ENCODE results near the gene DNAH11. TPM values are rescaled to one million over a fixed set of nuclear protein-coding genes. Genes with fewer than 3 reads are reported as not detected.

The DNAH11 gene
- total and polyA plus RNA-seq, 9 of the 15 experiments (the other 6 are each of a cell fraction or from before 2014, with no cell fraction given): under 0.01 TPM; not detected in 7

DNA sequence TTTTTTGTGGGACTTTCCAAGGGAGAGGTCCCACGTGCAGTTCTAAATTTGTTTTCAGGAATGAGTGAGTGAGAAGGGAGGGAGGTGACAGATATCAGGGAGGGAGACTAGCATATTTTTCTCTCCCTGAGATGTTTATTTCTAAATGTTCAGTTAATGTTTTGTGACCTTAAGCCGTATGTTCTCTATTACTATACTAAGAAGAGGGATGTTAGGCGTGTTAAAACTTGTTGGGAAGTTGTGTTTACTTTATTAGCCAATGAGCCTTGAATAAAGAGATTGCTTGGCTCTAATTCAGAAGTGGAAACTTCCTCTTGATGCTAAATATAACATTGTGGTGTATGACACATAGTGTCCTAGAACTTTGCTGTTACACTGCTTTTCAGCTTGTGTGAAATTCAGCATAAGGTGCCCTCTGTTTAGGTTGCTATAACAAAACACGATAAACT lies 37.3 kb downstream of the DNAH11 start:
- DNase-seq (ENCODE audit: extremely low read depth in 1 of 4, low spot score in 3 of 4) (no peak), FAIRE-seq (no peak), ATAC-seq (no peak)
- H3K27ac ChIP-seq (ENCODE audit: extremely low read depth, low read depth, low read length): no peak overlapping the region
- no peak overlapping the region for H3K9ac ChIP-seq (ENCODE audit: insufficient read depth in 1 of 2, low read depth in 2 of 2, low read length in 2 of 2)
- H3K9me3 ChIP-seq (replicated peaks; ENCODE audit: control insufficient read depth, insufficient read depth, low read depth, low read length): no peaks in the 10 kb centered on the region
- WGBS (ENCODE audit: insufficient coverage, low coverage, missing lambda C conversion rate): 0% methylated on average over 3 of the region's 4 CpGs
- H3K4me1 ChIP-seq (replicated peaks in 1 of 2; ENCODE audit: control insufficient read depth in 2 of 2, insufficient read depth in 2 of 2, low read length in 2 of 2): no peaks in the 10 kb centered on the region
- CTCF ChIA-PET (ENCODE audit: low intra/inter-chr PET ratio): no interaction called here
- no peak overlapping the region for H2AFZ ChIP-seq (ENCODE audit: low read depth, low read length)
- no peaks in the 10 kb centered on the region for H4K20me1 ChIP-seq (replicated peaks; ENCODE audit: control insufficient read depth, insufficient read depth, low read length)
- TF ChIP-seq, protein P1, sequence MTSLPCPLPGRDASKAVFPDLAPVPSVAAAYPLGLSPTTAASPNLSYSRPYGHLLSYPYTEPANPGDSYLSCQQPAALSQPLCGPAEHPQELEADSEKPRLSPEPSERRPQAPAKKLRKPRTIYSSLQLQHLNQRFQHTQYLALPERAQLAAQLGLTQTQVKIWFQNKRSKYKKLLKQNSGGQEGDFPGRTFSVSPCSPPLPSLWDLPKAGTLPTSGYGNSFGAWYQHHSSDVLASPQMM (CRISPR knock-in tag; IDR thresholded peaks at IDR 0.05): no peak
- TF ChIP-seq RNF2 (IDR thresholded peaks at IDR 0.05) (no peak), MYNN (IDR thresholded peaks at IDR 0.05) (no peak), MYNN (CRISPR knock-in tag; IDR thresholded peaks at IDR 0.05) (no peak)
- no peak overlapping the region for H3K4me2 ChIP-seq (ENCODE audit: insufficient read depth, low read length)
- intact Hi-C loops (cut with micrococcal nuclease) (no loop called here), in situ Hi-C loops (cut with MboI) (no loop called here)
- no peaks in the 10 kb centered on the region for H3K79me2 ChIP-seq (ENCODE audit: control insufficient read depth, insufficient read depth, low read length)
- no peaks in the 10 kb centered on the region for H3K9me1 ChIP-seq (ENCODE audit: control insufficient read depth, insufficient read depth, low read length)
- no peak overlapping the region for H3K4me3 ChIP-seq
- no peaks in the 10 kb centered on the region for H3K36me3 ChIP-seq (ENCODE audit: control insufficient read depth, insufficient read depth, low read length)
- H3K27me3 ChIP-seq (ENCODE audit: control insufficient read depth in 2 of 2, insufficient read depth in 2 of 2, low read length in 2 of 2): peaks cover 0 to under 1% of the 10 kb centered on the region in 2 experiments; a peak in 1 of 5 replicates
- no TSS peak for BruUV-seq (replicated peaks)
- POLR2A ChIA-PET: no interaction called here

DNA sequence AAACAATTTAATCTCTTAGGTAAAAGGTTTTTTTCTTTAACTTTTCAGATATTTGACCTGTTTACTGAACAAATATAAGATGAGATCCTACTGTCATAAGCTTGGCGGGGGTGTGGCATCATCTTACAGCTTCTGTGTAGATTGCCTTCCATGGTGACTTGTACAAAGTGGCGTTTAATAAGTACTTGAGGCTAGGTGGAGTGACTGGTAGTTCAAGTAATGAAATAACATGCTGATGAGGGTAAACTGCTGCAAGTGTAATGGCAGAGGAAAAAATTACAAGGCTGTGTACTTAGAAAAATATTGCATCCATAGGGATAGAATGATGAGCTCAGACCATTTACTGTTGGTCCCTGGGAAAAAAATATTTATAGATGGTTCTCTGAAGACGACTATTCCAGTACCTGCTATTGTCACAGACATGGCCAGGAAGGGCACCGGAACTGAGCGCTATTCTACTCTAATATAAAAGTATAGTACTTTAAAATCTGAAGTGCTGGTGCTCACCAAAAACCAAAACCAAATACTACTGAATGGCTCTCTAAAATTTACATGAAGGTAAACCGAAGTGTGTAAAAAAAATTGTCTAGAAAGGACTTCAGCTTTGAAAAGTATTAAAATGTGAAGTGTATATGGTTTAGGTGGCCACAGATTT lies 42.4 kb downstream of the DNAH11 start:
- no peak overlapping the region for H3K4me2 ChIP-seq (ENCODE audit: insufficient read depth, low read length)
- ChIA-PET POLR2A (no interaction called here), CTCF (ENCODE audit: low intra/inter-chr PET ratio) (no interaction called here)
- H3K4me3 ChIP-seq: no peak overlapping the region
- H3K79me2 ChIP-seq (ENCODE audit: control insufficient read depth, insufficient read depth, low read length): no peaks in the 10 kb centered on the region
- no peaks in the 10 kb centered on the region for H3K9me3 ChIP-seq (replicated peaks; ENCODE audit: control insufficient read depth, insufficient read depth, low read depth, low read length)
- WGBS (ENCODE audit: insufficient coverage, low coverage, missing lambda C conversion rate): 0% methylated on average over 6 of the region's 6 CpGs
- no peak for FAIRE-seq
- no peak overlapping the region for H3K27ac ChIP-seq (ENCODE audit: extremely low read depth, low read depth, low read length)
- ATAC-seq: no peak
- H3K27me3 ChIP-seq (ENCODE audit: control insufficient read depth in 2 of 2, insufficient read depth in 2 of 2, low read length in 2 of 2): no peaks in the 10 kb centered on the region; a peak in 1 of 5 replicates
- no TSS peak for BruUV-seq (replicated peaks)
- in situ Hi-C loops (cut with MboI): no loop called here
- H2AFZ ChIP-seq (ENCODE audit: low read depth, low read length): no peak overlapping the region
- intact Hi-C loops (cut with micrococcal nuclease): no loop called here
- H3K9ac ChIP-seq (ENCODE audit: insufficient read depth in 1 of 2, low read depth in 2 of 2, low read length in 2 of 2): no peak overlapping the region
- H3K36me3 ChIP-seq (ENCODE audit: control insufficient read depth, insufficient read depth, low read length): no peaks in the 10 kb centered on the region
- no peaks in the 10 kb centered on the region for H3K9me1 ChIP-seq (ENCODE audit: control insufficient read depth, insufficient read depth, low read length)
- DNase-seq (ENCODE audit: extremely low read depth in 1 of 4, low spot score in 3 of 4): no peak
- H3K4me1 ChIP-seq (replicated peaks in 1 of 2; ENCODE audit: control insufficient read depth in 2 of 2, insufficient read depth in 2 of 2, low read length in 2 of 2): no peaks in the 10 kb centered on the region
- no peaks in the 10 kb centered on the region for H4K20me1 ChIP-seq (replicated peaks; ENCODE audit: control insufficient read depth, insufficient read depth, low read length)
- TF ChIP-seq, protein P2, sequence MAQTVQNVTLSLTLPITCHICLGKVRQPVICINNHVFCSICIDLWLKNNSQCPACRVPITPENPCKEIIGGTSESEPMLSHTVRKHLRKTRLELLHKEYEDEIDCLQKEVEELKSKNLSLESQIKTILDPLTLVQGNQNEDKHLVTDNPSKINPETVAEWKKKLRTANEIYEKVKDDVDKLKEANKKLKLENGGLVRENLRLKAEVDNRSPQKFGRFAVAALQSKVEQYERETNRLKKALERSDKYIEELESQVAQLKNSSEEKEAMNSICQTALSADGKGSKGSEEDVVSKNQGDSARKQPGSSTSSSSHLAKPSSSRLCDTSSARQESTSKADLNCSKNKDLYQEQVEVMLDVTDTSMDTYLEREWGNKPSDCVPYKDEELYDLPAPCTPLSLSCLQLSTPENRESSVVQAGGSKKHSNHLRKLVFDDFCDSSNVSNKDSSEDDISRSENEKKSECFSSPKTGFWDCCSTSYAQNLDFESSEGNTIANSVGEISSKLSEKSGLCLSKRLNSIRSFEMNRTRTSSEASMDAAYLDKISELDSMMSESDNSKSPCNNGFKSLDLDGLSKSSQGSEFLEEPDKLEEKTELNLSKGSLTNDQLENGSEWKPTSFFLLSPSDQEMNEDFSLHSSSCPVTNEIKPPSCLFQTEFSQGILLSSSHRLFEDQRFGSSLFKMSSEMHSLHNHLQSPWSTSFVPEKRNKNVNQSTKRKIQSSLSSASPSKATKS (CRISPR knock-in tag; IDR thresholded peaks at IDR 0.05): no peak
- TF ChIP-seq, protein P3, sequence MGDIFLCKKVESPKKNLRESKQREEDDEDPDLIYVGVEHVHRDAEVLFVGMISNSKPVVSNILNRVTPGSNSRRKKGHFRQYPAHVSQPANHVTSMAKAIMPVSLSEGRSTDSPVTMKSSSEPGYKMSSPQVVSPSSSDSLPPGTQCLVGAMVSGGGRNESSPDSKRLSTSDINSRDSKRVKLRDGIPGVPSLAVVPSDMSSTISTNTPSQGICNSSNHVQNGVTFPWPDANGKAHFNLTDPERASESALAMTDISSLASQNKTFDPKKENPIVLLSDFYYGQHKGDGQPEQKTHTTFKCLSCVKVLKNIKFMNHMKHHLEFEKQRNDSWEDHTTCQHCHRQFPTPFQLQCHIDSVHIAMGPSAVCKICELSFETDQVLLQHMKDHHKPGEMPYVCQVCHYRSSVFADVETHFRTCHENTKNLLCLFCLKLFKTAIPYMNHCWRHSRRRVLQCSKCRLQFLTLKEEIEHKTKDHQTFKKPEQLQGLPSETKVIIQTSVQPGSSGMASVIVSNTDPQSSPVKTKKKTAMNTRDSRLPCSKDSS (IDR thresholded peaks at IDR 0.05; ENCODE audit: low read depth, partially characterized antibody): no peak
- no peak for TF ChIP-seq PURB (CRISPR knock-in tag; IDR thresholded peaks at IDR 0.05; ENCODE audit: low read depth)
- TF ChIP-seq DPF2 (IDR thresholded peaks at IDR 0.05): no peak

All from K562 (cell line).